Measurements from ENCODE around the gene PNPLA7.
A peak's percentile ranks its signal among the peaks of the same experiment; 100 is the strongest.
"Not testable (repeated sequence)": the region's sequence is repeated elsewhere in the genome, so short reads cannot be mapped to it uniquely, and the experiment has no call there.

The PNPLA7 gene

GRCh38 chr9:137458194-137459151, 91.7 kb downstream of the PNPLA7 start:
- peaks cover 4% of the 10 kb centered on the region for H3K36me3 Mint-ChIP-seq (ENCODE audit: low read depth)
- no peaks in the 10 kb centered on the region for H3K9me3 Mint-ChIP-seq
- H3K27me3 Mint-ChIP-seq (ENCODE audit: low read depth): no peaks in the 10 kb centered on the region
- no peak overlapping the region for H3K4me3 Mint-ChIP-seq
- peaks cover 8% of the 10 kb centered on the region for H3K4me1 Mint-ChIP-seq (ENCODE audit: low read depth)
- H3K27ac Mint-ChIP-seq: no peak overlapping the region

DNA sequence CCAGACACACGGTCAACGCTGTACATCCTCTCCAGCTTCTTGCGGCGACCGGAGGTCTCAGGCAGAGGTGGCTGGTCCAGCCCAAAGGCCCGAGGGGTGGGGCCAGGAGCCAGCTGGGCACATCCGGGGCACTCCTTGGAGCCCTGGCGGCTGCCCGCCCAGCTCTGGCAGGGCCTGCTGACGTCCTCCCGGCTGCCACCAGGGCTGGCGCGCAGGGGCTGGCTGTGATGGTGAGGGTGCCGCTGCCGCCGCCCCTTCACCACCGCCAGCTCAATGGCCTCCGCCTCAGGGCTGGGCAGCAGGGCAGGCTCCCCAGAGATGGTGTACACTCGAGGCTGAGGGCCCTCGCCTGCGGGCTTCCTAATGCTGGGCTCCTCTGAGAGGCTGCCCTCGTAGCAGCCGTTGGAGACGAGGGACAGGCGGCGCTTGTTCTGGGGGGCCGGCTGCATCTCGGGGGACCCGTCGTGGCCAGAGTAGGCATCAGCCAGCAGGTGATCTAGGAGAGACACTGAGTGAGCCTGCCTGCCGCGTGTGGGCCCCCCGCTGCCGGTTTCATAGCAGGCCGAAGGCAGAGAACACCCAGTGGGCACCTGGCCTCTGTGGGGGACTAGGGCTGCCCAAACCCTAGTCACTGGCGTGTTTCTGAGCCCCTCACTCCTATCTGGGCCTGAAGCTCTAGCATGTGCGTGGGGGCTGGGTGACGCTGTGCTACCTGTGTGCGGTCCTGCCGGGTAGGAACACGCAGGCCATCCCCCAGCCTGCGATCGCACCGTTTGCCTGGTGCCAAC, 92.6 kb downstream of the PNPLA7 start:
- Mint-ChIP-seq H3K36me3 (ENCODE audit: low read depth) (peaks cover 4% of the 10 kb centered on the region), H3K27ac (no peak overlapping the region), H3K4me1 (ENCODE audit: low read depth) (peaks cover 8% of the 10 kb centered on the region), H3K4me3 (peak overlapping the region; percentile 48), H3K27me3 (ENCODE audit: low read depth) (no peaks in the 10 kb centered on the region), H3K9me3 (no peaks in the 10 kb centered on the region)

DNA sequence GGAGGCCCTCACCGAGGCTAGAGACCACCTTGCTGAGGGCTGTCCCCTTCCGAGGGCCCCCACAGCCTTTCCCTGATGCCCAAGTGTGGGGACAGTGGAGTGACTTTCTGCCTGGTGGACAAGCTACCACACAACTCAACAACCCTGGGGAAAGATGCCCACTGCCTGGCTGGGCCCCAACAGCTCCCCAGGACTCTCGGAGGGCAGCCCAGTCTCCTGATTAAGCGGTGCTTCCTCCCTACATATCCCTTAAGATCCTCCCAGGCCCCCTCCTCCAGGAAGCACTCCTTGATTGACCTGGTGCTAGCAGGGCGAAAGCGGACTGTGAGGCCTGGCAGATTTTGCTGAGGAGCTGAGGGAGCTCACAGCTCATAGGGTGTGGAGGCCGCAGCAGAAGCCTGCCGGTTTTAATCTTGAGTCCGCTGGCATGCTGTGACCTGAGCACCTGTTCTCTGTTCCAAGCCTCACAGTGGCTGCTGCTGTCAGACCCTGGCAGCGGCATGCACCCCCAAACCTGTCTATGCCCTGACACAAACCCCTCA, 93.3 kb downstream of the PNPLA7 start:
- Mint-ChIP-seq H3K4me1 (ENCODE audit: low read depth) (peaks cover 10% of the 10 kb centered on the region), H3K27ac (peak overlapping the region; percentile 52), H3K36me3 (ENCODE audit: low read depth) (peaks cover 4% of the 10 kb centered on the region), H3K9me3 (no peaks in the 10 kb centered on the region), H3K27me3 (ENCODE audit: low read depth) (no peaks in the 10 kb centered on the region), H3K4me3 (peak overlapping the region; percentile 21)

DNA sequence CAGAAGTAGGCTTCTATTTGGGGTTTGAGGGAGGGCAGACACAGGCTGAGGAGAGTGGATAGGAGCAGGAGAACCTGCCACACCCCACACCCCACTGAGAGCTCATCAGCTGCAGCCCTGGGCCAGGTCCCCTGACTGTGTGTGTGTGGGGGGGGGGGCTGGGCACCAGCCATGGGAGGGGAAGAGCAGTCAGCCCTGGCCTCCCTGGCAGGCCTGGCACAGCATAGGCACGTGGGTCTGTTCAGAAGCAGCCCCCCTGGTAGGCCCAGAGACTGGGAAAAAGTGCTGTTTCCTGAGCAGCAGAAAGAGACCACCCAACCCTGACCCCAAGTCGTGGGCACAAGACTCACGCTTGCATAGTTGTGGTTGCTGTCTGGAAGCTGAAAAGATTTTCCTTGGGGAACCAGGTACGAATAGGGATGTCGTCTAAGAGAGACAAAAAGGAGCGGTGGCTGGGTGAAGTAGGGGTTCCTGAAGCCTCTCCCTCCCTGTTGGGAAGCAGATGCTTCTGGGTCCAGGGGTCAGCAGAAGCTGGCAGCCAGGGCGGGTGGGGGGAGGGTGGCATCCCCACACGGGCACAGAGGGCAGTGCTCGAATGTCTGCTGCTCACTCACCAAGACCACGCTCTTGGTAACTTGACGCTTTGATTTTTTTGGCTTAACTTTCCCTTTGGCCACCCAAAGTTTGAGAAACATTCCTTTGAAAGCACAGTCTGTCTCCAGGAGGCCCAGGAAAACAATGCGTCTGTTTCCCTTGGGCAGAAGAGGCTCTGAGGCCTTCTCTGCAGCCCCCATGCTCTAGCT, 93.9 kb downstream of the PNPLA7 start:
- Mint-ChIP-seq H3K9me3 (no peaks in the 10 kb centered on the region), H3K36me3 (ENCODE audit: low read depth) (peaks cover 4% of the 10 kb centered on the region), H3K4me3 (peak overlapping the region; percentile 37), H3K27ac (peak overlapping the region; percentile 52), H3K27me3 (ENCODE audit: low read depth) (no peaks in the 10 kb centered on the region), H3K4me1 (ENCODE audit: low read depth) (peaks cover 10% of the 10 kb centered on the region)

DNA sequence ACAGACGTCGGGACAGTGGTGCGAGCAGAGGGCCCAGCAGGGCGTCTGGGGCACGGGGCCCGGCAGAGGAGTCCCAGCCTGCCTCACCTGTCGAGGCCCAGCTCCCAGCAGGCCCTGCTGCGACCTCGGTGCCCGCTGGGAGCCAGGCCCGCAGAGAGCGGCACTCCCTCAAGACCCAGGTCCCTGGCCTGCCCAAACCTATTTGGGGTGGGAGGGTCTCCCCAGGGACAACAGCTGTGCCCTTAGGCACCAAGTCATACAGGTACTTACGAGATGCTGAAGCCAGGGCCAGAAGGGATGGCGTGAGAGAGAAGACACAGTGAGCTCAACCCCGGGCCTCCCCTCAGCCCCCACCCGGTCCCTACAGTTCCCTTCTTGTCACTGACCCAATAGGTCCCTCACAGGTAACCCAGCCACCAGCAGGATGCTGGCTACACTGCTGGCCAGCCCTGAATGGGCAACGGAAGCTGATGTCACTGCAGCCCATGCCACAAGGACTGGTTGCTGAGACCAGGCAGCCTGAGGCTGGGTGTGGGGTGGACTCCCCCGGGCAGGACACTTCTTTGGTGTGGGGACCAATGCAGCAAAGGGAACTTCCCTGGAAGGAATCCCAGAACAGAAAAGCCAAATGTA, 94.7 kb downstream of the PNPLA7 start:
- Mint-ChIP-seq H3K27me3 (ENCODE audit: low read depth) (no peaks in the 10 kb centered on the region), H3K4me3 (no peak overlapping the region), H3K36me3 (ENCODE audit: low read depth) (peaks cover 4% of the 10 kb centered on the region), H3K27ac (peak overlapping the region; percentile 9), H3K9me3 (no peaks in the 10 kb centered on the region), H3K4me1 (ENCODE audit: low read depth) (peaks cover 10% of the 10 kb centered on the region)

GRCh38 chr9:137454597-137455358, 95.4 kb downstream of the PNPLA7 start:
- Mint-ChIP-seq H3K9me3 (no peaks in the 10 kb centered on the region), H3K36me3 (ENCODE audit: low read depth) (peaks cover 4% of the 10 kb centered on the region), H3K27me3 (ENCODE audit: low read depth) (no peaks in the 10 kb centered on the region), H3K27ac (peak overlapping the region; percentile 45), H3K4me3 (peak overlapping the region; percentile 64), H3K4me1 (ENCODE audit: low read depth) (peaks cover 12% of the 10 kb centered on the region)

GRCh38 chr9:137454145-137454596, 96.0 kb downstream of the PNPLA7 start:
- Mint-ChIP-seq H3K4me1 (ENCODE audit: low read depth) (peaks cover 12% of the 10 kb centered on the region), H3K36me3 (ENCODE audit: low read depth) (peaks cover 6% of the 10 kb centered on the region), H3K27ac (peak overlapping the region; percentile 45), H3K4me3 (peak overlapping the region; percentile 64), H3K9me3 (no peaks in the 10 kb centered on the region), H3K27me3 (ENCODE audit: low read depth) (no peaks in the 10 kb centered on the region)

DNA sequence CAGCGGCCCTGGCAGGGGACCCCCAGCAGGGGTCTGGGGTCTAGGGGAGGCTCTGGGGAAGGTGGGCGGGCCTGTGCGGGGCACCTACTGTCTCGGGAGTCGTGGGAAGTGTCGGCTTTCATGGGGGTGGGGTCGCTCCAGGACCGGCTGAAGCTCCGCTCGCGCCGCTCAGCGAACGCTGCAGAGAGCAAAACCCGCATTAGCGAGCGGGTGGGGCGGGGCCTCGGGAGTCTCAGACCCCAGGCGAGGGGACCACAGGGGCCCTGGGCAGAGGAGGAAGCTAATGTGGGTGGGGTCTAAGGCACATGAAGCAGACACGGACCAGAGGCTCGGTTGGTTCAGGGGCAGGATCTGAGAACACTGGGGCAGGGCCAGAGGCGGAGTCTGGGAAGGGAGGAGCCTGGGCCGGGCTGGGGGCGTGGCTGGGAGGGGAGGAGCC, 96.5 kb downstream of the PNPLA7 start:
- Mint-ChIP-seq H3K4me3 (peak overlapping the region; percentile 37), H3K27me3 (ENCODE audit: low read depth) (no peaks in the 10 kb centered on the region), H3K36me3 (ENCODE audit: low read depth) (peaks cover 6% of the 10 kb centered on the region), H3K4me1 (ENCODE audit: low read depth) (peaks cover 12% of the 10 kb centered on the region), H3K27ac (peak overlapping the region; percentile 26), H3K9me3 (no peaks in the 10 kb centered on the region)

DNA sequence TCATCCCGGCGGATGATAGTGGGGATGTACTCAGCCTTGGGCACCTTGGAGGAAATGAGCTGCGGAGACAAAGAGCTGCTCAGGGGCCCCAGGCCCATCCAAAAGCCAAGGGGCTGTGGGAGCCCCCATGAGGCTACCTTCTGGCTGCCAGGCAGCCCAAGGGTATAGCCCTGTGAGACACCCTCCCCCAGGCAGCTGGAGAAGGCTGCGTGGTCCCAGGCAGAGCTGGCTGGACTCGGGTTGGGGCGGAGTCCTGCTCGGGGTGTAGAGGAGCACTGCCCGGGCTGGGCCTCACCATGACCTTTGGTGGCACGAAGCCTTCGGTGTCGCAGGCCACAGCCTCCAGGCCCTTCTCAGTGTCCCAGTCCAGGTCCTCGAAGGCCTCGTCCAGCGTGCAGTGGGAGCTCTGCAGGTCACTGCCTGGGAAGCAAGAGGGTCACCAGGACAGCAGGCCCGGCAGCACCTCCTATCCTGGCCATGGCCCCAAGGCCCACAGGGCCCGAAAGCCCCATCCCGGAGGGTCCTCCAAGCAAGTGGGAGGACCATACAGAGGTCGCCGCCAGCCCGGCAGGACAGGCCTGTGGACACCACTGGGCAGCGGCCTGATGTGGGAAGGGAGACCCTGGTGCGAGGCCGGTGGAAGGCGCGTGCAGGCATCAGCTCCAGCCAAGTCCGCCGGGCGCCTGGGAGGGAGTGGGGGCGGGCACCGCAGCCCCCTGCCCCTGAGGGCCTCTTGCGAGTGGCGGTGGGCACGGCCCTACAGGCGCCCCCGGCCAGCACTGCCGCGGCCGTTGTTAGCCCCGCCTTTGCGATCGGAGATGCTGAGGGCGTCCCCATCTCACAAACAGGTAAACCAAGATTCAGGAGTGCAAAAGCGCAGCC, 97.2 kb downstream of the PNPLA7 start:
- H3K36me3 Mint-ChIP-seq (ENCODE audit: low read depth): peaks cover 6% of the 10 kb centered on the region
- no peaks in the 10 kb centered on the region for H3K27me3 Mint-ChIP-seq (ENCODE audit: low read depth)
- no peaks in the 10 kb centered on the region for H3K9me3 Mint-ChIP-seq
- peaks cover 12% of the 10 kb centered on the region for H3K4me1 Mint-ChIP-seq (ENCODE audit: low read depth)
- no peak overlapping the region for H3K27ac Mint-ChIP-seq
- no peak overlapping the region for H3K4me3 Mint-ChIP-seq

DNA sequence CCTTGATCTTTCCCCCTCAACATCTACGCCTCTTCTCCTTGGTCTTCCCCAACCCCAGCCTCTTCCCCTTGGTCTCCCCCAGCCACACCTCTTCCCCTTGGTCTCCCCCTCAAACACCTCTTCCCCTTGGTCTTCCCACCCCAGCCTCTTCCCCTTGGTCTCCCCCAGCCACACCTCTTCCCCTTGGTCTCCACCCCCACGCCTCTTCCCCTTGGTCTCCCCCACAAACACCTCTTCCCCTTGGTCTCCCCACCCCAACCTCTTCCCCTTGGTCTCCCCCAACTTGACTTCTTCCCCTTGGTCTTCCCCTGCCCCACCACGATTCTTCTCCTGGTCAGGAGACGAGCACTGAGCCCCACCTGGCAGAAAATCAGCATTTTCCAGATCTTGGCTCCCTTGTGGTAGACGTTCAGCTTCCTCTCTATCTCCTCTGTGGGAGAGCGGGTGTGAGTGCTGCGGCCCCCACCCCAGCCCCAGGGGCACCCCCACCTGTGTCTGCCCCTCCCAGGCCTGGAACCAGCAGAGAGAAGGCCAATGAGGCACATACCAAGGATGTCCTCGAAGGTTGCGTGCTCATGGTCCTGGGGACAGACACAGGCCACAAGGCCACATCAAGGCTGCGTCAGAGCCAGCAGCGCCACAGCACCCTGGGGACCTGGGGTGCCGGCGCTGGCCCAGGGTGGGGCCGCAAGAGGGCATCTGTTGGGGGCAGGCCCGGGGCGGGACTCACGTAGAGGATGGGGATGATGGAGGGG, 98.0 kb downstream of the PNPLA7 start:
- Mint-ChIP-seq H3K27me3 (ENCODE audit: low read depth) (no peaks in the 10 kb centered on the region), H3K4me3 (peak overlapping the region; percentile 9), H3K27ac (no peak overlapping the region), H3K9me3 (no peaks in the 10 kb centered on the region), H3K4me1 (ENCODE audit: low read depth) (peaks cover 12% of the 10 kb centered on the region), H3K36me3 (ENCODE audit: low read depth) (peaks cover 6% of the 10 kb centered on the region)

DNA sequence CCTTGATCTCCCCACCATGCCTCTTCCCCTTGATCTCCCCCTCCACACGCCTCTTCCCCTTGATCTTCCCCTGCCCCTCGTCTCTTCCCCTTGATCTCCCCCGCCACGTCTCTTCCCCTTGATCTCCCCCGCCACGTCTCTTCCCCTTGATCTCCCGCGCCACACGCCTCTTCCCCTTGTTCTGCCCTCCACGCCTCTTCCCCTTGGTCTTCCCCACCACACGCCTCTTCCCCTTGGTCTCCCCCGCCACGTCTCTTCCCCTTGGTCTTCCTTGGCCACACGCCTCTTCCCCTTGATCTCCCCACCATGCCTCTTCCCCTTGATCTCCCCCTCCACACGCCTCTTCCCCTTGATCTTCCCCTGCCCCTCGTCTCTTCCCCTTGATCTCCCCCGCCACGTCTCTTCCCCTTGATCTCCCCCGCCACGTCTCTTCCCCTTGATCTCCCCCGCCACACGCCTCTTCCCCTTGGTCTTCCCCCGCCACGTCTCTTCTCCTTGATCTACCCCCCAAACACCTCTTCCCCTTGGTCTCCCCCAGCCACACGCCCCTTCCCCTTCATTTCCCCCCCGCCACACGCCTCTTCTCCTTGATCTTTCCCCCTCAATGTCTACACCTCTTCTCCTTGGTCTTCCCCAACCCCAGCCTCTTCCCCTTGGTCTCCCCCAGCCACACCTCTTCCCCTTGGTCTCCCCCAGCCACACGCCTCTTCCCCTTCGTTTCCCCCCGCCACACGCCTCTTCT, 98.8 kb downstream of the PNPLA7 start:
- H3K9me3 Mint-ChIP-seq; H3K4me3 Mint-ChIP-seq; H3K27me3 Mint-ChIP-seq (ENCODE audit: low read depth); H3K36me3 Mint-ChIP-seq (ENCODE audit: low read depth); H3K27ac Mint-ChIP-seq: not testable (repeated sequence)
- H3K4me1 Mint-ChIP-seq (ENCODE audit: low read depth): peaks cover 11% of the 10 kb centered on the region
